ENCODE data around the gene ZFR2.

DNA sequence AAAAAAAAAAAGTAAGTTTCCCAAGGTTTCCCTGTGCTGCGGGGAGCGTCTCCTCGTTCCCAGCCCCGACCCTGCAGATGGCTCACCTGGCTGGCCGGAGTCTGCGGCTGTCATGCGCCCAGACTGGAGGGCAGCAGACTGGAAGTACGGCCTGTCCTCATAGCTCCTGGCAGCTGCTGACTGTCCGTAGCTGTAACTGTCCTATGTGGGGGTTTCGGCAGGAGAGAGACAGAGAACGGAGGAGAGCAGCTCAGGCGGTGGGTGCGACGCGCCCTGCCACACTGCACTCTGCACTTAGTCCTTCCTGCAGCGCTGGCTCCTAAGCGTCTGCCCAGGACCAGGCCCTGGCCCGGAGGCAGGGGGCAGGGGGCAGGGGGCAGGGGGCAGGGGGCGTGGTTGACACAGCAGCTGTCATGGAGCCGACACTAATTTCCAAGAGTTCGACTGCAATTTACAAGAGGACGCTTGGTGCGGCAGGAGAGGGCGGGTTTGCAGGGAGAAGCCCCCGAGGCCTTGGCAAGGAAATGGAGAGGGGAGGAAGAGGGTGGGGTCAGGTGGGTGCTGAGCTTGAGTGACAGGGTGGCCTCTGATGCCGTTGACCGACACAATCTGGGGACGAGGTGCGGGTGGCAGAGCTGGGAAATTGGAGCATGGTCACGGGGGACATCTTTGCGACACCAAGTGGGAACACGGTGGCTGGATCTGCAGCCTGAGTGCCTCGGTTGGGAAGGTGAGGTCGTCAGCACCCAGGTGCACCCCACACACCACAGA, 35.1 kb downstream of the ZFR2 start:
- TF ChIP-seq, protein P1, sequence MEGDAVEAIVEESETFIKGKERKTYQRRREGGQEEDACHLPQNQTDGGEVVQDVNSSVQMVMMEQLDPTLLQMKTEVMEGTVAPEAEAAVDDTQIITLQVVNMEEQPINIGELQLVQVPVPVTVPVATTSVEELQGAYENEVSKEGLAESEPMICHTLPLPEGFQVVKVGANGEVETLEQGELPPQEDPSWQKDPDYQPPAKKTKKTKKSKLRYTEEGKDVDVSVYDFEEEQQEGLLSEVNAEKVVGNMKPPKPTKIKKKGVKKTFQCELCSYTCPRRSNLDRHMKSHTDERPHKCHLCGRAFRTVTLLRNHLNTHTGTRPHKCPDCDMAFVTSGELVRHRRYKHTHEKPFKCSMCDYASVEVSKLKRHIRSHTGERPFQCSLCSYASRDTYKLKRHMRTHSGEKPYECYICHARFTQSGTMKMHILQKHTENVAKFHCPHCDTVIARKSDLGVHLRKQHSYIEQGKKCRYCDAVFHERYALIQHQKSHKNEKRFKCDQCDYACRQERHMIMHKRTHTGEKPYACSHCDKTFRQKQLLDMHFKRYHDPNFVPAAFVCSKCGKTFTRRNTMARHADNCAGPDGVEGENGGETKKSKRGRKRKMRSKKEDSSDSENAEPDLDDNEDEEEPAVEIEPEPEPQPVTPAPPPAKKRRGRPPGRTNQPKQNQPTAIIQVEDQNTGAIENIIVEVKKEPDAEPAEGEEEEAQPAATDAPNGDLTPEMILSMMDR (IDR thresholded peaks at IDR 0.05), result no peak
- TF ChIP-seq POLR2AphosphoS5 (IDR thresholded peaks at IDR 0.05) (no peak), POLR2A (IDR thresholded peaks at IDR 0.05) (no peak)
